Naive thymus-derived CD4-positive, alpha-beta T cell (primary cell): ENCODE results near the gene KLHDC7B. TPM values are rescaled to one million over a fixed set of nuclear protein-coding genes. Genes with fewer than 3 reads are reported as not detected.

Experiments used
- ATAC-seq: fragments of 150-1000 bp; cut with Tn5 transposase; 2 replicates; pipeline ENCODE4 v1.10.0; 2021; ENCODE audit warnings: mild to moderate bottlenecking, moderate library complexity
- CTCF ChIA-PET: fragments of 350-600 bp; sonication (Branson Sonifier 250); formaldehyde crosslinking; loops from one replicate; lab custom pipeline; 2021; ENCODE audit warnings: antibody characterized with exemption; lab: Charles Lee
- POLR2A ChIA-PET: fragments of 350-600 bp; sonication (Branson Sonifier 250); formaldehyde crosslinking; loops from one replicate; lab custom pipeline; 2021; ENCODE audit warnings: antibody characterized with exemption, inconsistent platforms; lab: Charles Lee
- DNase-seq, 9 donors: peaks; one replicate each; pipeline versions ENCODE4 v3.0.0 to v3.0.0-alpha.2; 2020 to 2022; ENCODE audit warnings: mixed read lengths in 1 of 9
- H3K27ac ChIP-seq: one replicate; pipeline ENCODE4 v1.7.0; 2013; ENCODE audit warnings: mild to moderate bottlenecking, low read depth, low read length, moderate library complexity
- H3K27me3 ChIP-seq, 2 donors: one replicate each; pipeline ENCODE4 v1.7.0; 2013; ENCODE audit warnings: low read length in 2 of 2, mild to moderate bottlenecking in 2 of 2, moderate library complexity in 2 of 2; ENCODE audit not compliant: control insufficient read depth in 2 of 2, insufficient read depth in 2 of 2
- H3K36me3 ChIP-seq, 3 experiments: 1 replicate in 2 of 3; 2 replicates in 1 of 3; pipeline ENCODE4 v1.7.0; 2013; ENCODE audit warnings: low read length in 3 of 3, mild to moderate bottlenecking in 3 of 3, moderate library complexity in 1 of 3; ENCODE audit not compliant: insufficient read depth in 3 of 3, control insufficient read depth in 2 of 3
- H3K4me1 ChIP-seq, 2 donors: one replicate each; pipeline ENCODE4 v1.7.0; 2013; ENCODE audit warnings: low read length in 2 of 2, mild to moderate bottlenecking in 2 of 2, moderate library complexity in 1 of 2; ENCODE audit not compliant: control insufficient read depth in 2 of 2, insufficient read depth in 2 of 2
- H3K4me3 ChIP-seq: 2 replicates; pipeline ENCODE4 v1.7.0; 2013; ENCODE audit warnings: mild to moderate bottlenecking, low read length
- H3K9me3 ChIP-seq, 3 experiments: 1 replicate in 2 of 3; 2 replicates in 1 of 3; pipeline ENCODE4 v1.7.0; 2013; ENCODE audit warnings: low read length in 3 of 3; ENCODE audit not compliant: control insufficient read depth in 2 of 3
- H3K27ac Mint-ChIP-seq, 9 donors: one replicate each; pipeline ENCODE4 v1.8.0; 2020 to 2022; ENCODE audit warnings: mixed read lengths in 9 of 9, mild to moderate bottlenecking in 8 of 9, moderate library complexity in 5 of 9, inconsistent platforms in 2 of 9
- H3K27me3 Mint-ChIP-seq, 5 donors: one replicate each; pipeline ENCODE4 v1.8.0; 2021 to 2022; ENCODE audit warnings: mixed read lengths in 5 of 5, mild to moderate bottlenecking in 1 of 5
- H3K36me3 Mint-ChIP-seq, 5 donors: one replicate each; pipeline ENCODE4 v1.8.0; 2020 to 2022; ENCODE audit warnings: mixed read lengths in 5 of 5, mild to moderate bottlenecking in 3 of 5, inconsistent platforms in 1 of 5
- H3K4me1 Mint-ChIP-seq, 7 donors: one replicate each; pipeline ENCODE4 v1.8.0; 2020 to 2022; ENCODE audit warnings: mixed read lengths in 7 of 7, mild to moderate bottlenecking in 3 of 7, inconsistent platforms in 1 of 7
- H3K4me3 Mint-ChIP-seq, 10 donors: one replicate each; pipeline ENCODE4 v1.8.0; 2020 to 2022; ENCODE audit warnings: mild to moderate bottlenecking in 10 of 10, mixed read lengths in 10 of 10, moderate library complexity in 6 of 10, inconsistent platforms in 2 of 10
- H3K9me3 Mint-ChIP-seq, 11 donors: one replicate each; pipeline ENCODE4 v1.8.0; 2020 to 2022; ENCODE audit warnings: mixed read lengths in 11 of 11, mild to moderate bottlenecking in 4 of 11, inconsistent platforms in 1 of 11, moderate library complexity in 1 of 11
- intact Hi-C, 2 donors: fragments of 100-400 bp; cut with micrococcal nuclease; formaldehyde crosslinking; loops; one replicate each; pipeline ENCODE4 v1.15.1; 2023
- polyA plus RNA-seq, 2 donors: library from polyadenylated mRNA; unstranded; fragments of 300-500 nt; fragmentation: Illumina TruSeq; gene quantifications; one replicate each; pipeline ENCODE4 v1.2.3, GENCODE V29; 2021
- total RNA-seq, 6 experiments: library from RNA in 5 of 6; stranded (reverse) in 5 of 6; gene quantifications; 1 replicate in 5 of 6; 2 replicates in 1 of 6; pipeline ENCODE4 v1.2.3 and lab custom pipeline; 2021 to 2026

KLHDC7B gene
- total and polyA plus RNA-seq, 7 experiments from 2014 or later = 4.4 to 17.2 (median 7.8) TPM

DNA sequence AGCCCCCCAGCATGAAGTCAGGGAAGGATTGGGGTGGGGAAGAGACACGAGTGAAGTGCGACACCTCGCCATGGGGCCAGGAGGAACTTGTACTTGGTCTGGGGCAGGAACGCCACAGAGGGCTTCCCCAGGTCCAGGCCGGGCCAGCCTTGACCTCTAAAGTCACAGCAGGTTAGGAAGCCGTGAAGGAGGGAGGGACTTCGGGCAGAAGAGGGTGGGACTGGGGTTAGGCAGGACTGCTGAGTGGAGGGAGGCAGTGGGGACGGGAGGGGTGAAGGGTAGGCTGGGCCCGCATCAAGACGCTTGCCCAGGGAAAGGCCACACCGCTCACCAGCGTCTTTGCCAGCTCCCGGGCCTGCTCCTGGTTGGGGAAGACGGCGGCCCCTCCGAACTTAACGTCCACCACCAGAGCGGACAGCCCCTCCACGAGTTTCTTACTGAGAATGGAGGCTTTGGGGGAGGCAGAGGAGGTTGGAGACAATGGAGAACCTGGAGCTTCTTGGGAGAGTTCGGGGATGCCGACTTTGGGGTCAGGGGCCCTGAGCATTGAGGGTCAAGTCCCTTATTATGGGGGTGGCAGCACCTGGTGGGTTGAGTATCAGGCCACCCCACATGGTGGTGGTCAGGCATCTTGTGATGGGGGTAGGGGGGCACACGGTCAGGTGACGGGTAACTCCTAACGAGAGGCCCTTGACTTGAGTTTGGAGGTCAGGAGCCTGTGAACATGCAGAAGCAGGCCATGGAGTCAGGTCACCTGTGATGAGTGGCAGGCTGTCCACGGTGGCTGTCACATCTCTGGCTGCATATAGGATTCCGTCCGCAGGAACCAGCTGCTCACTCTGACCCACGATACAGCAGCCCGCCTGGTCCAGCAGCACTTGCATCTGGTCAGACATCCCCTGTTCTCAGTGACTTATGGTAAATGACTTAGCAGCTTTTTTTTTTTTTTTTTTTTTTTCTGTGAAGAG is 18.6 kb upstream of the KLHDC7B start:
- H3K4me3 Mint-ChIP-seq = peak overlapping the region; percentile 55 to 92 (median 68)
- peaks cover 0 to 31% (median 0%) of the 10 kb centered on the region in 5 donors for H3K36me3 Mint-ChIP-seq
- intact Hi-C loops = loop anchor here (1.0 to 5.0 kb wide), 9 partner anchors 12 to 335 kb away; partner anchors contain the start of genes HDAC10 (in 1 of the 2) and SYCE3 (in 1 of the 2)
- H3K27me3 Mint-ChIP-seq = peaks cover 0 to 8% (median 0%) of the 10 kb centered on the region in 5 donors
- DNase-seq = peak in 1 of 9 donors; percentile 24
- no peaks in the 10 kb centered on the region for H3K27me3 ChIP-seq
- ChIA-PET POLR2A (interaction anchor here (0.6 to 7.1 kb wide), 9 partner anchors 12 to 99 kb away, joined by 3 to 127 read pairs (median 6); partner anchors contain the start of genes KLHDC7B, LMF2 and NCAPH2), CTCF (interaction anchor here (0.6 to 2.9 kb wide), 5 partner anchors 12 to 94 kb away, joined by 4 to 31 read pairs (median 6); no protein-coding TSS in a partner anchor)
- no peaks in the 10 kb centered on the region for H3K9me3 Mint-ChIP-seq
- ATAC-seq = no peak
- H3K27ac ChIP-seq = peak overlapping the region; percentile 87
- peak overlapping the region; percentile 77 for H3K4me3 ChIP-seq
- H3K27ac Mint-ChIP-seq = peak overlapping the region; percentile 57 to 90 (median 81)
- peaks cover 8 to 37% (median 26%) of the 10 kb centered on the region in 7 donors for H3K4me1 Mint-ChIP-seq
- peaks cover 0 to 18% (median 11%) of the 10 kb centered on the region in 3 experiments for H3K36me3 ChIP-seq
- H3K4me1 ChIP-seq = peaks cover 14 to 23% of the 10 kb centered on the region in 2 donors
- no peaks in the 10 kb centered on the region for H3K9me3 ChIP-seq

DNA sequence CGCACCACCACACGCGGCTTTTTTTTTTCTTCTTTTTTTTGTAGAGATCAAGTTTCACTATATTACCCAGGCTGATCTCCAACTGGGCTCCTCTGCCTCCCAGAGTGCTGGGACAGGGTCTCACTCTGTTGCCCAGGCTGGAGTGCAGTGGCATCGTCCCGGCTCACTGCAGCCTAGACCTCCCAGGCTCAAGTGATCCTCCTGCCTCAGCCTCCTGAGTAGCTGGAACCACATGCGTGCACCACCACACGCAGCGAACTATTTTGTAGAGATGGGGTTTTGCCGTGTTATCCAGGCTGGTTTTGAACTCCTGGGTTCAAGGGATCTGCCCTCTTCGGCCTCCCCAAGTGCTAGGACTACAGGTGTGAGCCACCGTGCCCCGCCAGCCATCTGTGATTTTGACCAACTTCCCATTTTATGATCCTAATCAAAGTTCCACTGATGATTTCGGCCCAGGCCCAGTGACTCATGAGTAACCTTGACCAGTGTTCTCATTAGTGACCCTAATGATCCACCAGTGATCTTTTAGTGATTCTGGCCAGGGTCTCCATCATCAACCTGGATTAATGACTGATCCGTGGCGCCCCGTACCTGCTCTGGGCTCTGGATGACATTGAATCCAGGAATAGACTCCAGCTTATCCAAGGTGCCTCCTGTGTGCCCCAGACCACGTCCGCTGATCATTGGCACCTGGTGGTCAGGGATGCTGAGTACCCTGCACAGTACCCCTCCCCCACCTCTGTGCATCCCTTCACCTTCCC is 17.6 kb upstream of the KLHDC7B start:
- CTCF ChIA-PET = interaction anchor here (1.6 to 1.7 kb wide), 2 partner anchors 12 to 93 kb away, joined by 4 to 6 read pairs; no protein-coding TSS in a partner anchor
- H3K27ac Mint-ChIP-seq = peak overlapping the region; percentile 57 to 90 (median 81)
- DNase-seq (no peak), ATAC-seq (no peak)
- peaks cover 0 to 8% (median 0%) of the 10 kb centered on the region in 5 donors for H3K27me3 Mint-ChIP-seq
- peaks cover 14 to 23% of the 10 kb centered on the region in 2 donors for H3K4me1 ChIP-seq
- H3K9me3 ChIP-seq = no peaks in the 10 kb centered on the region
- no peaks in the 10 kb centered on the region for H3K9me3 Mint-ChIP-seq
- H3K4me3 Mint-ChIP-seq = peak overlapping the region; percentile 53 to 92 (median 68)
- intact Hi-C loops = loop anchor here (1.0 to 5.0 kb wide), 4 partner anchors 55 to 336 kb away; partner anchors contain the start of gene HDAC10 (in 1 of the 2)
- H3K4me1 Mint-ChIP-seq = peaks cover 8 to 40% (median 32%) of the 10 kb centered on the region in 7 donors
- H3K27me3 ChIP-seq = no peaks in the 10 kb centered on the region
- H3K36me3 ChIP-seq = peaks cover 0 to 8% (median 4%) of the 10 kb centered on the region in 3 experiments
- peak overlapping the region; percentile 27 for H3K27ac ChIP-seq
- POLR2A ChIA-PET = interaction anchor here (0.6 to 7.1 kb wide), 7 partner anchors 11 to 297 kb away, joined by 3 to 127 read pairs (median 77); partner anchors contain the start of genes KLHDC7B, LMF2 and NCAPH2
- peaks cover 0 to 31% (median 0%) of the 10 kb centered on the region in 5 donors for H3K36me3 Mint-ChIP-seq
- no peak overlapping the region for H3K4me3 ChIP-seq

DNA sequence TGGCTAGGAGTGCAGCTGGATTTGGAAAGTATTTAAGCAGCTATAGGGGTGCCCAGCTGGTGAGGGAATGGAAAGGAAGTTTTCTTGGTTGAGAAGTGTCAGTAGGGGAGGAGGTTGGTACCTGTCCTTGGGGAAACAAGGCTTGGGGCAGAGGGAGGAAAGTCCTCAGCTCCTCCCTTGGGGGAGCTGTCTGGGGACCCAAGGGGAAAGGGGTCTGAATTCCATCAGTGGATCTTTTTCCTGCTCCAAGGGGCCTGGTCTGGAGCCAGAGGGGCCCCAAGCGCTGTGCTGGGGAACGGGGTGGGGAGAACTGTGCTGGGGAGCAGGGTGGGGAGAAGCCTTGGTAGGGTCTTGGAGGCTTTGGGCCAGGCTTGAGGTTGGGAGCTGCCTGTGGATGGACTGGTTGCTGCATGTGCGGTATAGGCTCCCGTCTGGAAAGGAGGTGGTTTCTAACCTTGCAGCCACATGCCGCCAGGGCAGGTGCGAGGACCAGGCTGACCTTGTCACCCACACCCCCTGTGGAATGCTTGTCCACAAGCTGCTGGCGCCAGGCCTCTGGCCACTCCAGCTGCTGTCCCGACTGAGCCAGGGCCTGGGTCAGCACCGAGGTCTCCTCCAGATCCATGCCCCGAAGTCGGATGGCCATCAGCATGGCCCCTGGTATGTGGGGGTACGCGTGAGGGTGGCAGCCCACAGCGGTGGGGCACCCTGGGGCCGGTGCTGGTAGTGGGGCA is 16.9 kb upstream of the KLHDC7B start:
- Mint-ChIP-seq H3K27ac (peak overlapping the region in 6 of 9 donors; percentile 28 to 90 (median 79)), H3K27me3 (peaks cover 0 to 8% (median 0%) of the 10 kb centered on the region in 5 donors), H3K36me3 (peaks cover 0 to 29% (median 0%) of the 10 kb centered on the region in 5 donors), H3K4me1 (peaks cover 8 to 48% (median 32%) of the 10 kb centered on the region in 7 donors), H3K9me3 (no peaks in the 10 kb centered on the region), H3K4me3 (peak overlapping the region in 9 of 10 donors; percentile 42 to 92 (median 58))
- no peaks in the 10 kb centered on the region for H3K27me3 ChIP-seq
- H3K27ac ChIP-seq = no peak overlapping the region
- POLR2A ChIA-PET = interaction anchor here (0.6 to 7.1 kb wide), 9 partner anchors 10 to 297 kb away, joined by 3 to 127 read pairs (median 6); partner anchors contain the start of genes ARSA, KLHDC7B, LMF2 and NCAPH2
- H3K4me3 ChIP-seq = no peak overlapping the region
- H3K9me3 ChIP-seq = no peaks in the 10 kb centered on the region
- DNase-seq = no peak
- intact Hi-C loops = loop anchor here (5.0 kb wide), 3 partner anchors 57 to 337 kb away; partner anchors contain the start of gene HDAC10 (in 1 of the 2)
- ATAC-seq = no peak
- CTCF ChIA-PET = interaction anchor here (1.1 to 1.7 kb wide), 3 partner anchors 11 to 93 kb away, joined by 3 to 6 read pairs (median 4); partner anchors contain the start of gene SYCE3
- peaks cover 0 to under 1% (median 0%) of the 10 kb centered on the region in 3 experiments for H3K36me3 ChIP-seq
- H3K4me1 ChIP-seq = peaks cover 14 to 23% of the 10 kb centered on the region in 2 donors

DNA sequence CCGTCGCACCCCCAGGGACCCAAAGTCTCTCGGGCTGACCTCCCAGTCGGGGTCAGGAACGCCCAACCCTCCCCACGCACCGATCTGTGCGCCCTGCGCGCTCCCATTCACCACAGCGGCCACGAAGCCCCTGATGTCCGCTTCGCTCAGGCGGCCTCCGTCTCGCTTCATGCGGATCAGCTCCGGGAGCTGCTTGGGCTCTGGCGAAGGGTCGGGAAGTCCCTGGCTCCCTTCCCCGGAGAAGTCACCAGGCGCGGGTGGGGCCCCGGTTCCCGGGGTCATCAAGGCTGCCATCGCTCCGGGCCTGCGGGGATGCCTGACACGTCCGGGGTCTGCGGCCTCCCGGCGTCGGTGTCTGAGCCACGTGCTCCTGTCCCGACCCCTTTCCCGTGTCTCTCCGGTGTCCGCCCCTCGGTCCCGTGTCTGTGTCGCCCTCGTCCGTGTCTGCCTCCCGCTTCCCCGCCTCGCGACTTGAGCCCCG is 16.2 kb upstream of the KLHDC7B start:
- CTCF ChIA-PET = interaction anchor here (1.0 to 1.1 kb wide), 2 partner anchors 34 to 92 kb away, joined by 3 read pairs; partner anchors contain the start of gene SYCE3

More for the DNA sequence above, 16.2 kb upstream of the KLHDC7B start:
- H3K27ac Mint-ChIP-seq = peak overlapping the region in 5 of 9 donors; percentile 48 to 90 (median 72)
- POLR2A ChIA-PET = interaction anchor here (0.6 to 7.1 kb wide), 7 partner anchors 10 to 99 kb away, joined by 3 to 127 read pairs (median 77); partner anchors contain the start of genes ARSA, LMF2 and NCAPH2
- DNase-seq (peak in 1 of 9 donors; percentile 19), ATAC-seq (no peak)
- Histone ChIP-seq H3K27me3 (no peaks in the 10 kb centered on the region), H3K4me3 (peak overlapping the region; percentile 20), H3K9me3 (no peaks in the 10 kb centered on the region), H3K36me3 (no peaks in the 10 kb centered on the region), H3K27ac (peak overlapping the region; percentile 84), H3K4me1 (peaks cover 9 to 19% of the 10 kb centered on the region in 2 donors)
- H3K27me3 Mint-ChIP-seq = peaks cover 0 to 7% (median 0%) of the 10 kb centered on the region in 5 donors
- intact Hi-C loops = loop anchor here (5.0 kb wide), 3 partner anchors 57 to 337 kb away; partner anchors contain the start of gene HDAC10 (in 1 of the 2)
- peaks cover 5 to 51% (median 34%) of the 10 kb centered on the region in 7 donors for H3K4me1 Mint-ChIP-seq
- H3K9me3 Mint-ChIP-seq = no peaks in the 10 kb centered on the region
- peak overlapping the region in 4 of 10 donors; percentile 26 to 92 (median 62) for H3K4me3 Mint-ChIP-seq
- peaks cover 0 to 27% (median 0%) of the 10 kb centered on the region in 5 donors for H3K36me3 Mint-ChIP-seq
